ENCODE data around the gene ELK3.

The ELK3 gene

GRCh38 chr12:96260644-96261043 lies 66.5 kb downstream of the ELK3 start:
- DNase-seq = no peak

GRCh38 chr12:96261557-96261956 lies 67.4 kb downstream of the ELK3 start:
- DNase-seq = no peak

- DNase-seq = peak; percentile 53
Measured at GRCh38 chr12:96263449-96263902, 69.3 kb downstream of the ELK3 start.

- no peak for DNase-seq
Measured at GRCh38 chr12:96265400-96265799, 71.2 kb downstream of the ELK3 start.

- DNase-seq = no peak
Measured at GRCh38 chr12:96265836-96266235, 71.7 kb downstream of the ELK3 start.

GRCh38 chr12:96266238-96266637 lies 72.1 kb downstream of the ELK3 start:
- DNase-seq = no peak

GRCh38 chr12:96271469-96272199 lies 77.5 kb downstream of the ELK3 start:
- no peak for DNase-seq

GRCh38 chr12:96274331-96274730 lies 80.2 kb downstream of the ELK3 start:
- no peak for DNase-seq

GRCh38 chr12:96285158-96285557 lies 91.0 kb downstream of the ELK3 start:
- DNase-seq = no peak

GRCh38 chr12:96289067-96289466 lies 94.9 kb downstream of the ELK3 start:
- DNase-seq = no peak

GRCh38 chr12:96293093-96293492 lies 98.9 kb downstream of the ELK3 start:
- no peak for DNase-seq

- no peak for DNase-seq
Measured at GRCh38 chr12:96294831-96295230, 100.7 kb downstream of the ELK3 start.

- DNase-seq = no peak
Measured at GRCh38 chr12:96295532-96296160, 101.5 kb downstream of the ELK3 start.

- DNase-seq = no peak
Measured at GRCh38 chr12:96297504-96297903, 103.3 kb downstream of the ELK3 start.

GRCh38 chr12:96300064-96300463 lies 105.9 kb downstream of the ELK3 start:
- DNase-seq = no peak

- no peak for DNase-seq
Measured at GRCh38 chr12:96301732-96302131, 107.6 kb downstream of the ELK3 start.

- DNase-seq = no peak
Measured at GRCh38 chr12:96302687-96303310, 108.6 kb downstream of the ELK3 start.

- no peak for DNase-seq
Measured at GRCh38 chr12:96303653-96304052, 109.5 kb downstream of the ELK3 start.

GRCh38 chr12:96305665-96306064 lies 111.5 kb downstream of the ELK3 start:
- DNase-seq = no peak

- no peak for DNase-seq
Measured at GRCh38 chr12:96308881-96309280, 114.7 kb downstream of the ELK3 start.

GRCh38 chr12:96310067-96310466 lies 115.9 kb downstream of the ELK3 start:
- no peak for DNase-seq

- no peak for DNase-seq
Measured at GRCh38 chr12:96311191-96311590, 117.0 kb downstream of the ELK3 start.

GRCh38 chr12:96313606-96314005 lies 119.4 kb downstream of the ELK3 start:
- DNase-seq = no peak

- no peak for DNase-seq
Measured at GRCh38 chr12:96314723-96315122, 120.5 kb downstream of the ELK3 start.

Measured in NCI-H510A (cell line).